GM12874 (cell line): ENCODE results near the gene SLX4IP.

Experiments
- CTCF ChIP-seq: IDR thresholded peaks from 2 replicates; pipeline ENCODE4 v1.5.1; 2011; ENCODE audit warnings: low read depth, mild to moderate bottlenecking, control low read depth, low read length, moderate library complexity; ENCODE audit not compliant: insufficient read depth

SLX4IP gene

GRCh38 chr20:10443936-10444335, 8.8 kb downstream of the SLX4IP start:
- no peak for TF ChIP-seq CTCF

DNA sequence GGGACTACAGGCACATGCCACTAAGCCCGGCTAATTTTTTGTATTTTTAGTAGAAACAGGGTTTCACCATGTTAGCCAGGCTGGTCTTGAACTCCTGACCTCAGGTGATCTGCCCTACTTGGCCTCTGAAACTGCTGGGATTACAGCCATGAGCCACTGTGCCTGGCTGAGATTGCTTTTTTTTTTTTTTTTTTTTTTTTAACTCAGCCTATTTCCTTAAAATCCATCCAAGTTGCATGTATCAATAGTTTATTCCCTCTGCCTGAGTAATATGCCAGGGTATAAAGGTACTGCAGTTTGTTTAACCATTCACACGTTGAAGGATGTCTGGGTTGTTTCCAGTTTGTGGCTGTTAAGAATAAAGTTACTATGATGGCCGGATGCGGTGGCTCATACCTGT, 10.7 kb downstream of the SLX4IP start:
- no peak for TF ChIP-seq CTCF

DNA sequence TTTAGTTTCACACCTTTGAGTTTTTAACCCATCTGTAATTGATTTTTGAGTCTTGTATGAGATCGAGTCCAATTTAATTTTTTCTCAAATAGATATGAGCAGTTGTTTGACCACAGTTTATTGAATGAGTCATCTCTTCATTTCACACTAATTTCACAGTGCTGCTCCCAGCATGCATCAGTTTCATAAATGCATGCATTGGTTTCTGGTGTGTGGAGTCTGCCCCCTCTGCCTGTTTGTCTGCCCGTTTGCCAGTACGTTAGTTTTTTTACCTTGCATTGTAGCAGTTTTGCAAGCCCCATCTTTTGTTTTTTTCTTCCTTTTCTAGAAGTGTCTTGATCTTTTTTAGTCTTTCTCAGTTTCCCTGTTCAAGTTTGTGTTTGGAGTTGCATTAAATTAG, 11.9 kb downstream of the SLX4IP start:
- TF ChIP-seq CTCF = no peak

GRCh38 chr20:10448270-10449156, 13.4 kb downstream of the SLX4IP start:
- TF ChIP-seq CTCF = no peak

DNA sequence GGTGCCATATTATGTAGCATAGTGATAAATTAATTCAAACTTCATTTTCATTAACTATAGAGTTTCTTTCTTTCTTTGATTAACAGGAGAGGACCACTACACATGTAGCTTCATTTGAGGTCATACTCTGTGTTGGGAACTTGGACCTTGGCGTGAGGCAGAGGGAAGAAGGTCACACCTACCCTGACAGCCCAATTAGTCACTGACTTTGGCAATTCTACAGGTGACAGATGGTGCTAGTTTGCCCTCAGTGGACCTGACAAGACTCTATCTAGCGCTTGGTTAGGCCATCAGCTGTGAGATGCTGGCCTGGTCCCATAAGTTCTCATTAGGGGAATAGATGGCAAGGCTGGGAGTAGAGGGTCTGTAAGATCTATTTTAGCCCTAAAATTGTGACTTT, 14.2 kb downstream of the SLX4IP start:
- no peak for TF ChIP-seq CTCF

- no peak for TF ChIP-seq CTCF
Observed at GRCh38 chr20:10453241-10453640, 18.1 kb downstream of the SLX4IP start.

DNA sequence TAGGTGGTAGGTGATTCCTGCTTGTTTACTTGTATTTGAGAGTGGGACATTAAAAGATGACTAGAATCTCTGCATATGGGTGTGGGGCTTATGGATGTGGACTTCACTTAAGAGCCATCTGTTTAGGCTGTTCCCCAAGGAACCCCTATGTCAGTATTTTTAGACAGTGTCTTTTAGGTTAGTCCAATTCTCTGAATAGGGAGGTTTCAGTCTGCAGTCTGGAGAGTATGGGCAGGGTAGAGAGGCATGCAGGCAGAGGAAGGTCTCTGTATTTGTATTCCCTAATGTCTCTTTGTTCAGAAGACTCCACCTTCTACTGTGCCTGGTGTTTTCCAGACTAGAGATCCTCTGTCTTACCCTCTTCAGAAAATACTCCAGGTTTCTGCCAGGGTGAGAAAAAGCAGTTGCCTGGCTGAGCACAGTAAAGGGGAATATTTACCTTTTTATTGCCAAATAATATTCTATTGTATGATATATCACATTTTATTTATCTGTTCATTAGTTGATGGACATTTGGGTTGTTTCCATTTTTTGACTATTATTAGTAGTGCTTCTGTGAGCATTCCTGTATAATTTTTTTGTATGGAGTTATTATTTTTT, 19.1 kb downstream of the SLX4IP start:
- TF ChIP-seq CTCF = no peak
